ENCODE measurements around the gene PLEKHG3. TPM values are rescaled to one million over a fixed set of nuclear protein-coding genes. Genes with fewer than 3 reads are reported as not detected.
"Not testable (repeated sequence)": the region's sequence is repeated elsewhere in the genome, so short reads cannot be mapped to it uniquely, and the experiment has no call there.

The PLEKHG3 gene
- 19.7 TPM for polyA plus RNA-seq (ENCODE audit: insufficient read length)

GRCh38 chr14:64704143-64704742 is at the start of gene PLEKHG3:
PLEKHG3 (plus strand) TSS chr14:64704424; CDS start chr14:64727632, 23,208 bp downstream.
- DNase-seq (ENCODE audit: low read depth) = no peak

GRCh38 chr14:64654901-64655300 is 49.3 kb upstream of the PLEKHG3 start:
- no peak for DNase-seq (ENCODE audit: low read depth)

GRCh38 chr14:64656986-64657385 is 47.2 kb upstream of the PLEKHG3 start:
- no peak for DNase-seq (ENCODE audit: low read depth)

- DNase-seq (ENCODE audit: low read depth) = no peak
Observed at GRCh38 chr14:64658201-64658600, 46.0 kb upstream of the PLEKHG3 start.

- DNase-seq (ENCODE audit: low read depth) = not testable (repeated sequence)
Observed at GRCh38 chr14:64658700-64659264, 45.4 kb upstream of the PLEKHG3 start.

- DNase-seq (ENCODE audit: low read depth) = no peak
Observed at GRCh38 chr14:64659366-64659765, 44.9 kb upstream of the PLEKHG3 start.

- DNase-seq (ENCODE audit: low read depth) = no peak
Observed at GRCh38 chr14:64663174-64663573, 41.0 kb upstream of the PLEKHG3 start.

GRCh38 chr14:64671591-64671990 is 32.6 kb upstream of the PLEKHG3 start:
- DNase-seq (ENCODE audit: low read depth) = peak; percentile 66

GRCh38 chr14:64673316-64673715 is 30.9 kb upstream of the PLEKHG3 start:
- DNase-seq (ENCODE audit: low read depth) = no peak

GRCh38 chr14:64673748-64674147 is 30.5 kb upstream of the PLEKHG3 start:
- no peak for DNase-seq (ENCODE audit: low read depth)

GRCh38 chr14:64674829-64675228 is 29.4 kb upstream of the PLEKHG3 start:
- DNase-seq (ENCODE audit: low read depth) = no peak

GRCh38 chr14:64675312-64675711 is 28.9 kb upstream of the PLEKHG3 start:
- no peak for DNase-seq (ENCODE audit: low read depth)

GRCh38 chr14:64676410-64677008 is 27.7 kb upstream of the PLEKHG3 start:
- DNase-seq (ENCODE audit: low read depth) = no peak

GRCh38 chr14:64680013-64680713 is 24.1 kb upstream of the PLEKHG3 start:
- no peak for DNase-seq (ENCODE audit: low read depth)

GRCh38 chr14:64680714-64681065 is 23.5 kb upstream of the PLEKHG3 start:
- no peak for DNase-seq (ENCODE audit: low read depth)

- DNase-seq (ENCODE audit: low read depth) = peak; percentile 28
Observed at GRCh38 chr14:64681796-64682710, 22.2 kb upstream of the PLEKHG3 start.

- no peak for DNase-seq (ENCODE audit: low read depth)
Observed at GRCh38 chr14:64682843-64683242, 21.4 kb upstream of the PLEKHG3 start.

GRCh38 chr14:64683264-64683663 is 21.0 kb upstream of the PLEKHG3 start:
- no peak for DNase-seq (ENCODE audit: low read depth)

- DNase-seq (ENCODE audit: low read depth) = peak; percentile 31
Observed at GRCh38 chr14:64684091-64684490, 20.1 kb upstream of the PLEKHG3 start.

- DNase-seq (ENCODE audit: low read depth) = no peak
Observed at GRCh38 chr14:64685371-64686281, 18.6 kb upstream of the PLEKHG3 start.

- no peak for DNase-seq (ENCODE audit: low read depth)
Observed at GRCh38 chr14:64686282-64686615, 18.0 kb upstream of the PLEKHG3 start.
